GM12801 (cell line): Measurements from ENCODE around the gene TMEM60.

Experiments used
- CTCF ChIP-seq: IDR thresholded peaks from one replicate; pipeline ENCODE4 v1.5.1; 2011; ENCODE audit warnings: control low read depth; ENCODE audit not compliant: insufficient read length; ENCODE audit errors: extremely low read depth

The TMEM60 gene

GRCh38 chr7:77765906-77766800 lies 32.1 kb downstream of the TMEM60 start:
- TF ChIP-seq CTCF = no peak

DNA sequence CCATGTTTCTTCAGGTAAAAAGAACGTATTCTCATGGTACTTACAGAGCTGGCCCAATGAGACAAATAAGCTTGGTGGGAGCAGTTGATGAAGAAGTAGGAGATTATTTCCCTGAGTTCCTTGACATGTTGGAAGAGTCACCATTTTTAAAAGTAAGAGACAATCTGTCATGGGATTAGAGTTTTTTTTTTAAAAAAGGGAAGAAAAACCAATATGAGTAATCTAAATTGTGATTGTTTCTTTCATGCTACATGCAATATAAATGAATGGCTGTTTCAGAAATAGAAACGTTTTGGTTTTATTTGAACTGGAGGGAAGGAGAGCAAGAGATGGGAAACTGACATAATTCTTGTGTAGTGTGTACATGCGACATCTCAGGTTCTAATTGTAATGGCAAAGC lies 32.8 kb downstream of the TMEM60 start:
- no peak for TF ChIP-seq CTCF

DNA sequence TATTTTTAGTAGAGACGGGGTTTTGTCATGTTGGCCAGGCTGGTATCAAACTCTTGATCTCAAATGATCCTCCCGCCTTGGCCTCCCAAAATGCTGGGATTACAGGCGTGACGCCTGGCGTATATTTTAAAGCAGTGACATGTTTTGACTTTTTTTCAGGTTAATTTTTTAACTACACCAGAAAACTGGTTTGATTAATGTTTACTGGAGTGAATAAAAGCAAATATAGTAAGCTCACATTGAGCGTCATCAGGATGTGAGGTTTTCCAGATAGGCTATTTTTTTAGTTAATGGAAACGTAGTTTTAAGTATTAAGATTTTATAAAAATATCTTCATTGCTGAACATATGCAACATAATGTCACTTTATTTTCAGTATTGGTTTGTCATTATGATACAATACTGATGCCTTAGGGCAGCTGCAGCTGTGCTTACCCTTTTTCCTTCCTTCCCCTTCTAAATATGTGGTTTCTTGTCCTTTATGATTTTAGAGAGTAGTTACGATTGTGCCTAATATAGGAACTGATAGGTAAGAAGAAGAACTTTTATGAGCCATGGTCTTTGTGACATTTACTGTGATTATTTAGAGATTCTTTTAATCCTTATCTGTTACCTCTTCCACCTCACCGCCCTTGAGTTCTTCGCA lies 37.3 kb downstream of the TMEM60 start:
- TF ChIP-seq CTCF = no peak

GRCh38 chr7:77759294-77759889 lies 38.8 kb downstream of the TMEM60 start:
- no peak for TF ChIP-seq CTCF

- TF ChIP-seq CTCF = no peak
These were observed 40.6 kb downstream of the TMEM60 start for GRCh38 chr7:77757589-77757988.

- no peak for TF ChIP-seq CTCF
These were observed 45.1 kb downstream of the TMEM60 start for GRCh38 chr7:77753173-77753572.

DNA sequence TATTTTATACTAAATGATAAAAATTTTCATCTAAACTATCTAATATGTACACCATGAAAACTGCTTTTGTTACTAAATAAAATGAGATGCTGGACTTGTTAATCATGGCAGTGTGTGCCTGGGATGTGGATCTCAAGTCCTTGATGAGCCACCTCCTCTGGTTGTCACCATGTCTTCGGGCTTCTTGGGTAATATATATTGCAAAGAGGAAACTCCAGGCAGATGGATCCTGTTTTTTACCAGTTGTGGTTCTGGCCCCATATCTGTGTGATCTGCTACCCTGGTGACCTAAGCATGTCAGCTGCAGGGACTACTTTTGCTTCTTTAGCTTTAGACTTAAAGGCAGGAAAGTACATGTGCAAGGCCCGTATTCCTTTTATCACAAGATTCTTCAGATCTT lies 46.2 kb downstream of the TMEM60 start:
- no peak for TF ChIP-seq CTCF
